ENCODE results near the gene GRIN2A. TPM values are rescaled to one million over a fixed set of nuclear protein-coding genes. Genes with fewer than 3 reads are reported as not detected.

GRIN2A gene
- total RNA-seq, 1 experiment from 2014 or later = 34.6 TPM

- intact Hi-C loops (cut with micrococcal nuclease; ENCODE audit: unreplicated experiment) = loop anchor here (10.0 kb wide), 1 partner anchor 204 kb away; no protein-coding TSS in a partner anchor
- DNase-seq = peak; percentile 64
- BruUV-seq (replicated peaks) = no TSS peak
- Mint-ChIP-seq H3K9me3 (ENCODE audit: low read depth, unreplicated experiment) (peaks cover 2% of the 10 kb centered on the region), H3K27ac (ENCODE audit: unreplicated experiment) (peak overlapping the region; percentile 73), H3K4me3 (ENCODE audit: low read depth, unreplicated experiment) (peak overlapping the region; percentile 15), H3K4me1 (ENCODE audit: low read depth, unreplicated experiment) (peaks cover 55% of the 10 kb centered on the region), H3K36me3 (ENCODE audit: insufficient read depth, unreplicated experiment) (no peaks in the 10 kb centered on the region), H3K27me3 (ENCODE audit: unreplicated experiment) (no peaks in the 10 kb centered on the region)
- TF ChIP-seq, protein P1, sequence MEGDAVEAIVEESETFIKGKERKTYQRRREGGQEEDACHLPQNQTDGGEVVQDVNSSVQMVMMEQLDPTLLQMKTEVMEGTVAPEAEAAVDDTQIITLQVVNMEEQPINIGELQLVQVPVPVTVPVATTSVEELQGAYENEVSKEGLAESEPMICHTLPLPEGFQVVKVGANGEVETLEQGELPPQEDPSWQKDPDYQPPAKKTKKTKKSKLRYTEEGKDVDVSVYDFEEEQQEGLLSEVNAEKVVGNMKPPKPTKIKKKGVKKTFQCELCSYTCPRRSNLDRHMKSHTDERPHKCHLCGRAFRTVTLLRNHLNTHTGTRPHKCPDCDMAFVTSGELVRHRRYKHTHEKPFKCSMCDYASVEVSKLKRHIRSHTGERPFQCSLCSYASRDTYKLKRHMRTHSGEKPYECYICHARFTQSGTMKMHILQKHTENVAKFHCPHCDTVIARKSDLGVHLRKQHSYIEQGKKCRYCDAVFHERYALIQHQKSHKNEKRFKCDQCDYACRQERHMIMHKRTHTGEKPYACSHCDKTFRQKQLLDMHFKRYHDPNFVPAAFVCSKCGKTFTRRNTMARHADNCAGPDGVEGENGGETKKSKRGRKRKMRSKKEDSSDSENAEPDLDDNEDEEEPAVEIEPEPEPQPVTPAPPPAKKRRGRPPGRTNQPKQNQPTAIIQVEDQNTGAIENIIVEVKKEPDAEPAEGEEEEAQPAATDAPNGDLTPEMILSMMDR (IDR thresholded peaks at IDR 0.05; ENCODE audit: unreplicated experiment) = no peak
- CTCF ChIA-PET = interaction anchor here (0.6 to 1.1 kb wide), 5 partner anchors 35 to 1729 kb away, joined by 3 to 6 read pairs (median 3); no protein-coding TSS in a partner anchor
These were observed 133.4 kb downstream of the GRIN2A start for GRCh38 chr16:10048850-10049249.

GRCh38 chr16:10045947-10046346, 136.3 kb downstream of the GRIN2A start:
- intact Hi-C loops (cut with micrococcal nuclease; ENCODE audit: unreplicated experiment) = loop anchor here (10.0 kb wide), 1 partner anchor 201 kb away; no protein-coding TSS in a partner anchor
- H3K4me1 Mint-ChIP-seq (ENCODE audit: low read depth, unreplicated experiment) = peaks cover 46% of the 10 kb centered on the region
- H3K27ac Mint-ChIP-seq (ENCODE audit: unreplicated experiment) = no peak overlapping the region
- no peaks in the 10 kb centered on the region for H3K36me3 Mint-ChIP-seq (ENCODE audit: insufficient read depth, unreplicated experiment)
- BruUV-seq (replicated peaks) = no TSS peak
- no peak for DNase-seq
- TF ChIP-seq, protein P1 (IDR thresholded peaks at IDR 0.05; ENCODE audit: unreplicated experiment) = no peak
- H3K9me3 Mint-ChIP-seq (ENCODE audit: low read depth, unreplicated experiment) = peaks cover 2% of the 10 kb centered on the region
- H3K4me3 Mint-ChIP-seq (ENCODE audit: low read depth, unreplicated experiment) = no peak overlapping the region
- CTCF ChIA-PET = no interaction called here
- no peaks in the 10 kb centered on the region for H3K27me3 Mint-ChIP-seq (ENCODE audit: unreplicated experiment)

- Mint-ChIP-seq H3K4me3 (ENCODE audit: low read depth, unreplicated experiment) (no peak overlapping the region), H3K27me3 (ENCODE audit: unreplicated experiment) (no peaks in the 10 kb centered on the region), H3K4me1 (ENCODE audit: low read depth, unreplicated experiment) (peaks cover 46% of the 10 kb centered on the region), H3K27ac (ENCODE audit: unreplicated experiment) (no peak overlapping the region), H3K36me3 (ENCODE audit: insufficient read depth, unreplicated experiment) (no peaks in the 10 kb centered on the region), H3K9me3 (ENCODE audit: low read depth, unreplicated experiment) (peaks cover 2% of the 10 kb centered on the region)
- no TSS peak for BruUV-seq (replicated peaks)
- CTCF ChIA-PET = interaction anchor here (0.5 to 1.0 kb wide), 3 partner anchors 59 to 144 kb away, joined by 3 to 6 read pairs (median 3); no protein-coding TSS in a partner anchor
- DNase-seq = no peak
- TF ChIP-seq, protein P1 (IDR thresholded peaks at IDR 0.05; ENCODE audit: unreplicated experiment) = no peak
- intact Hi-C loops (cut with micrococcal nuclease; ENCODE audit: unreplicated experiment) = loop anchor here (10.0 kb wide), 1 partner anchor 201 kb away; no protein-coding TSS in a partner anchor
These were observed 136.9 kb downstream of the GRIN2A start for GRCh38 chr16:10045291-10045775.

DNA sequence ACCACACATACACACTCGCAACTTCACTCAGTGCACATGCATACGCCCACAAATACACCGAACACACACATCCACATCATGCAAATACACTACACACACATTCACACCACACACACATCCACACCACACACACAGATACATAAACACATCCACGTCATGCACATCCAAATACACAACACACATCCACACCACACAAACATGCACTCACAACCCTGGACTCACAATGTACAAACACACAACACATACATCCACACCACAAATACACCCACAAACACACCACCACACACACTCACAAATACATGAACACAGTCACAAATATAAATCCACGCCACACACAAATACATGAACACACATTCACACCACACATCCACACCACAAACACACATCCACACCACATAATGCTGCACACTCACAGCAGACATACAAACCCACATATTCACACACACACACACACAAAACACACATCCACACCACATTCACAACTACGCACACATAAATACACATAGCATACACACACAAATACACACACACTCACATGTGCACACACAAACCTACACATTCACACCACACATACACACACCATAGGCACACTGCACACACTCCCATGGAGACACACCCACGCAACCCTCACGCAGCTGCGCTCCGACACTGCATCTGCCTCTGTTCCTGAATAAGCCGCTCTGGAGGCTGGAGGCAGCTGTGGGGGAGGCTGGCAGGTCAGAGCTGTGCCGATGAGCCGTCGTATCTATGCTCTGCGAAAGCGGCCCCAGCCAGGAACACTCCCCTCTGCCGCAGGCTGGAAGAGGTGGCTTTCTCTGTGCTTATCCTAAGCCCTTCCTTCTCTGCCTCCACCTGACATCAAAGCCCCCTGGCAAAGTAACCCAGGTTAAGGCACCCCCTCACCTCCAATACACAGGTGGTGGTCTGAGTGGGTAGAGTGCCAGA, 141.8 kb downstream of the GRIN2A start:
- intact Hi-C loops (cut with micrococcal nuclease; ENCODE audit: unreplicated experiment) = loop anchor here (10.0 kb wide), 1 partner anchor 196 kb away; no protein-coding TSS in a partner anchor
- TF ChIP-seq, protein P1 (IDR thresholded peaks at IDR 0.05; ENCODE audit: unreplicated experiment) = no peak
- BruUV-seq (replicated peaks) = no TSS peak
- CTCF ChIA-PET = interaction anchor here (0.6 to 1.1 kb wide), 2 partner anchors 12 to 16 kb away, joined by 3 read pairs; no protein-coding TSS in a partner anchor
- Mint-ChIP-seq H3K4me3 (ENCODE audit: low read depth, unreplicated experiment) (no peak overlapping the region), H3K9me3 (ENCODE audit: low read depth, unreplicated experiment) (no peaks in the 10 kb centered on the region), H3K4me1 (ENCODE audit: low read depth, unreplicated experiment) (peaks cover 30% of the 10 kb centered on the region), H3K27ac (ENCODE audit: unreplicated experiment) (no peak overlapping the region), H3K27me3 (ENCODE audit: unreplicated experiment) (no peaks in the 10 kb centered on the region), H3K36me3 (ENCODE audit: insufficient read depth, unreplicated experiment) (peaks cover 5% of the 10 kb centered on the region)
- no peak for DNase-seq
